Measurements from ENCODE around the gene DENND6B.
"Not testable (repeated sequence)": the region's sequence is repeated elsewhere in the genome, so short reads cannot be mapped to it uniquely, and the experiment has no call there.

Gene DENND6B

GRCh38 chr22:50326956-50327710 lies at the start of gene DENND6B:
Gene DENND6B (minus strand): TSS chr22:50327012. CDS start chr22:50326988, 24 bp downstream.
- Mint-ChIP-seq H3K36me3 (peaks cover 2% of the 10 kb centered on the region), H3K4me3 (peak within 1 kb of the TSS; percentile 86), H3K9me3 (ENCODE audit: low read depth) (no peaks in the 10 kb centered on the region), H3K27ac (peak within 1 kb of the TSS; percentile 70), H3K27me3 (peaks cover 2% of the 10 kb centered on the region), H3K4me1 (ENCODE audit: low read depth) (peaks cover 13% of the 10 kb centered on the region)

GRCh38 chr22:50376085-50376651 lies 49.4 kb upstream of the DENND6B start:
- peaks cover 20% of the 10 kb centered on the region for H3K4me1 Mint-ChIP-seq (ENCODE audit: low read depth)
- H3K9me3 Mint-ChIP-seq (ENCODE audit: low read depth) = no peaks in the 10 kb centered on the region
- no peaks in the 10 kb centered on the region for H3K27me3 Mint-ChIP-seq
- H3K4me3 Mint-ChIP-seq = no peak overlapping the region
- H3K36me3 Mint-ChIP-seq = peaks cover 7% of the 10 kb centered on the region
- peak overlapping the region; percentile 54 for H3K27ac Mint-ChIP-seq

GRCh38 chr22:50371101-50371648 lies 44.4 kb upstream of the DENND6B start:
- no peaks in the 10 kb centered on the region for H3K27me3 Mint-ChIP-seq
- H3K36me3 Mint-ChIP-seq = peaks cover 5% of the 10 kb centered on the region
- H3K4me3 Mint-ChIP-seq = no peak overlapping the region
- H3K4me1 Mint-ChIP-seq (ENCODE audit: low read depth) = peaks cover 24% of the 10 kb centered on the region
- no peak overlapping the region for H3K27ac Mint-ChIP-seq
- no peaks in the 10 kb centered on the region for H3K9me3 Mint-ChIP-seq (ENCODE audit: low read depth)

- no peaks in the 10 kb centered on the region for H3K9me3 Mint-ChIP-seq (ENCODE audit: low read depth)
- H3K4me1 Mint-ChIP-seq (ENCODE audit: low read depth) = peaks cover 24% of the 10 kb centered on the region
- no peaks in the 10 kb centered on the region for H3K27me3 Mint-ChIP-seq
- no peak overlapping the region for H3K27ac Mint-ChIP-seq
- no peak overlapping the region for H3K4me3 Mint-ChIP-seq
- H3K36me3 Mint-ChIP-seq = peaks cover 3% of the 10 kb centered on the region
Measured at GRCh38 chr22:50367778-50368500, 41.1 kb upstream of the DENND6B start.

- not testable (repeated sequence) for H3K27me3 Mint-ChIP-seq; H3K4me3 Mint-ChIP-seq; H3K9me3 Mint-ChIP-seq (ENCODE audit: low read depth); H3K27ac Mint-ChIP-seq
- peaks cover 52% of the 10 kb centered on the region for H3K4me1 Mint-ChIP-seq (ENCODE audit: low read depth)
- peaks cover 10% of the 10 kb centered on the region for H3K36me3 Mint-ChIP-seq
Measured at GRCh38 chr22:50363803-50364194, 37.0 kb upstream of the DENND6B start.

GRCh38 chr22:50363166-50363802 lies 36.5 kb upstream of the DENND6B start:
- Mint-ChIP-seq H3K27me3 (no peaks in the 10 kb centered on the region), H3K27ac (no peak overlapping the region), H3K9me3 (ENCODE audit: low read depth) (no peaks in the 10 kb centered on the region), H3K4me3 (no peak overlapping the region), H3K36me3 (peaks cover 10% of the 10 kb centered on the region), H3K4me1 (ENCODE audit: low read depth) (peaks cover 57% of the 10 kb centered on the region)

- peaks cover 10% of the 10 kb centered on the region for H3K36me3 Mint-ChIP-seq
- peak overlapping the region; percentile 64 for H3K4me3 Mint-ChIP-seq
- H3K9me3 Mint-ChIP-seq (ENCODE audit: low read depth) = no peaks in the 10 kb centered on the region
- H3K27me3 Mint-ChIP-seq = no peaks in the 10 kb centered on the region
- peak overlapping the region; percentile 75 for H3K27ac Mint-ChIP-seq
- H3K4me1 Mint-ChIP-seq (ENCODE audit: low read depth) = peaks cover 62% of the 10 kb centered on the region
Measured at GRCh38 chr22:50361688-50362087, 34.9 kb upstream of the DENND6B start.

DNA sequence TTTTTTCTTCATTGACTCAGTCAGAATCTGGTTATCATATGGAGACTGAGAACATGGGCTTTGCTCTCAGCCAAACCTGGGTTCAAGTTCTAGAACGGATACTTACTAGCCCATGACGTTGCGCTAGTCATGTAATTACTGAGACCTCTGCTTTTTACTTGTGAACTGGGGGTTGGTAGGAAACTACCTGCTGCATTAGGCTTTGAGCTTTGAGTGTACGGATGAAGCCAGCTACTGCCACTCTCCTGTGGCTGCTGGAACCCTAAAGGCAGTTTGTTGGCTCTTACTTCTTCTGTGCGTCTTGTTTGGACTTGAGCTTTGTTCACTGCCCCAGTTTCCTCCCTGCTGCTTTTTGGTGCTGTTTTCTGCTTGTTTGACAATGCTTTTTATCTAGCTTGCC lies 34.4 kb upstream of the DENND6B start:
- H3K27me3 Mint-ChIP-seq = no peaks in the 10 kb centered on the region
- peaks cover 62% of the 10 kb centered on the region for H3K4me1 Mint-ChIP-seq (ENCODE audit: low read depth)
- H3K9me3 Mint-ChIP-seq (ENCODE audit: low read depth) = no peaks in the 10 kb centered on the region
- peak overlapping the region; percentile 75 for H3K27ac Mint-ChIP-seq
- peak overlapping the region; percentile 64 for H3K4me3 Mint-ChIP-seq
- peaks cover 10% of the 10 kb centered on the region for H3K36me3 Mint-ChIP-seq

DNA sequence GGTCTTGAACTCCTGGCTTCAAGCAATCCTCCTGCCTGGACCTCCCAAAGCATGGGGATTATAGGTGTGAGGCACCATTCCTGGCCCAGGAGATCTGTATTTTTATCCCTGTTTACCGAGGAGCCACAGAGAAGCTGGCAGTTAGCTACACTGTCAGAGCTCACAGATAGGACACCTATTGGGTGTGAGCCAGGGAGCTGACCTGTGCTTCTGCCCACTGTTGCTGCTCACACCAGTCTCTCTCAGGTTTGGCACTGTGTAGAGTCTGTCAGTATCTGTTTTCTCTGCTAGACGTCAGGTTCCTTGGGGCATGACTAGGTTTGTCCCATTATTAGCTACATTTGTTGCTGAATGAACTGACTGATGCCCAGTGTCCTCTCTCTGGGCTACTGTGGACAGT lies 33.8 kb upstream of the DENND6B start:
- Mint-ChIP-seq H3K9me3 (ENCODE audit: low read depth) (no peaks in the 10 kb centered on the region), H3K36me3 (peaks cover 10% of the 10 kb centered on the region), H3K4me3 (no peak overlapping the region), H3K27me3 (no peaks in the 10 kb centered on the region), H3K27ac (peak overlapping the region; percentile 75), H3K4me1 (ENCODE audit: low read depth) (peaks cover 60% of the 10 kb centered on the region)

DNA sequence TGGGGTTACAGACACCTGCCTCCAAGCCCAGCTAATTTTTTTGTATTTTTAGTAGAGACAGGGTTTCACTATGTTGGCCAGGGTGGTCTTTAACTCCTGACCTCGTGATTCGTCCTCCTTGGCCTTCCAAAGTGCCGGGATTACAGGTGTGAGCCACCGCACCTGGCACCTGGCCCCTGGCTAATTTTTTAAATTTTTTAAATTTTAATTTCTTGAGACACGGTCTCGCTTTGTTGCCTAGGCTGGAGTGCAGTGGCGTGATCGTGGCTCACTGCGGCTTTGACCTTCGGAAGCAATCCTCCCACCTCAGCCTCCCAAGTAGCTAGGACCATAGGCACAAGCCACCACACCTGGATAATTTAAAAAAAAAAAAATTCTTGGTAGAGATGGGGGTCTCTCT lies 30.9 kb upstream of the DENND6B start:
- H3K4me1 Mint-ChIP-seq (ENCODE audit: low read depth) = peaks cover 47% of the 10 kb centered on the region
- H3K9me3 Mint-ChIP-seq (ENCODE audit: low read depth) = no peaks in the 10 kb centered on the region
- no peak overlapping the region for H3K4me3 Mint-ChIP-seq
- H3K27me3 Mint-ChIP-seq = no peaks in the 10 kb centered on the region
- peaks cover 10% of the 10 kb centered on the region for H3K36me3 Mint-ChIP-seq
- no peak overlapping the region for H3K27ac Mint-ChIP-seq

DNA sequence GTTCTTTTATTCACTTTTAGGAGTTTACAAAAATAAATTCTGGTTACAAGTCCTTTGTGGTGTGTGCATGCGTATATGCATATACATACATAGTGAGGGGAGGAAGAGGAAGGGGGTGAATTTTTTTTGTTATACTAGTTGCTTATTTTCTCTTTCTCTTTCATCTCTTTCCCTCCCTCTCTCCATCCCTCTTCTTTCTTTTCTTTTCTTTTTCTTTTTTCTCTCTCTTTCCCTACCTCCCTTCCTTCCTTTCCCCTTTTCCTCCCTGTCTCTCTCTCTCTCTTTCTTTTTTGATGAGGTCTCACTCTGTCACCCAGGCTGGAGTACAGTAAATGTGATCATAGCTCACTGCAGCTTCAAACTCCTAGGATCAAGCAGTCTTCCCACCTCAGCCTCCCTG lies 30.4 kb upstream of the DENND6B start:
- Mint-ChIP-seq H3K4me3 (peak overlapping the region; percentile 38), H3K27ac (peak overlapping the region; percentile 72), H3K9me3 (ENCODE audit: low read depth) (no peaks in the 10 kb centered on the region), H3K27me3 (no peaks in the 10 kb centered on the region), H3K4me1 (ENCODE audit: low read depth) (peaks cover 41% of the 10 kb centered on the region), H3K36me3 (peaks cover 10% of the 10 kb centered on the region)

- peaks cover 7% of the 10 kb centered on the region for H3K36me3 Mint-ChIP-seq
- H3K4me3 Mint-ChIP-seq = no peak overlapping the region
- H3K27me3 Mint-ChIP-seq = no peaks in the 10 kb centered on the region
- H3K4me1 Mint-ChIP-seq (ENCODE audit: low read depth) = peaks cover 31% of the 10 kb centered on the region
- no peaks in the 10 kb centered on the region for H3K9me3 Mint-ChIP-seq (ENCODE audit: low read depth)
- H3K27ac Mint-ChIP-seq = no peak overlapping the region
Measured at GRCh38 chr22:50356186-50356585, 29.4 kb upstream of the DENND6B start.

DNA sequence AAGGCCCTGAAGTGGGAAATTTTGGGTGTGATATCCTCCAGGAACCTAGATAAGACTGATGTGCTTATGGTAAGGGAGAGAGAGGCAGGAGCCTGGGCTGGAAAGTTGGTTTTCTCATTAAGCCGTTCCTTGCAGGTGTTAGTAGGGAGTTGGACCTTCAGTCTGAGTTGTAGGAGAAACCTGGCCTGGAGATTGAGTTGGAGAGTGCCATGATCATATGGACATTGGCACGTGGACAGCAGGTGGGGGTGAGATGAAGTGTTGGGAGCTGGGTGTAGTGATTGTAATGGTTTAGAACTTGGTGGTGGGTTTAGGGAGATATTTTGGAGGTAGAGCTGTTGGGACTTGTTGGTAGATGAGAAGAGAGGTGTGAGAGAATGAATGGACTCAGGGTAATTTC lies 21.2 kb upstream of the DENND6B start:
- Mint-ChIP-seq H3K4me3 (no peak overlapping the region), H3K27ac (no peak overlapping the region), H3K27me3 (no peaks in the 10 kb centered on the region), H3K36me3 (no peaks in the 10 kb centered on the region), H3K9me3 (ENCODE audit: low read depth) (no peaks in the 10 kb centered on the region), H3K4me1 (ENCODE audit: low read depth) (peaks cover 2% of the 10 kb centered on the region)

GRCh38 chr22:50347157-50347556 lies 20.3 kb upstream of the DENND6B start:
- Mint-ChIP-seq H3K4me3 (no peak overlapping the region), H3K36me3 (no peaks in the 10 kb centered on the region), H3K4me1 (ENCODE audit: low read depth) (peaks cover 6% of the 10 kb centered on the region), H3K27ac (no peak overlapping the region), H3K9me3 (ENCODE audit: low read depth) (no peaks in the 10 kb centered on the region), H3K27me3 (no peaks in the 10 kb centered on the region)

DNA sequence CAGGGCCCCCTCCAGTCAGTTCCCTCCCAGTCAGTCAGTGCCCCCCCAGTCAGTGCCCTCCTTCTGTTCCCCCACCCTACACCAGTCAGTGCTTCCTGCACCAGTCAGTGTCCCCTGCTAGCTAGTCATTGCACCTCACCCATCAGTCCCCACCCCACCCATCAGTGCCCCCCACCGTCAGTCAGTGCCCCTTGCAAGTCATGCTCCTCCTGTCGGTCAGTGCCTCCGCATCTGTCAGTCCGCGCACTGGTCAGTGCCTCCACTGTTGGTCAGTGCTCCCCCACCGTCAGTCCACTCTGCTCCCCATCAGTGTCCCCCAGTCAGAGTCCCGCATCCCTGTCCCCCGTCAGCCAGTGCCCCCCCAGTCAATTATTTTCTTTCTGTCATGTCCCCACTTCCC lies 19.7 kb upstream of the DENND6B start:
- H3K27me3 Mint-ChIP-seq = no peaks in the 10 kb centered on the region

More for the DNA sequence above, 19.7 kb upstream of the DENND6B start:
- no peak overlapping the region for H3K4me3 Mint-ChIP-seq
- no peak overlapping the region for H3K27ac Mint-ChIP-seq
- H3K9me3 Mint-ChIP-seq (ENCODE audit: low read depth) = no peaks in the 10 kb centered on the region
- no peaks in the 10 kb centered on the region for H3K36me3 Mint-ChIP-seq
- H3K4me1 Mint-ChIP-seq (ENCODE audit: low read depth) = peaks cover 7% of the 10 kb centered on the region

Measured in activated naive CD8-positive, alpha-beta T cell (primary cell).